Activated naive CD8-positive, alpha-beta T cell treated with anti-CD3 and anti-CD28 coated beads, Interleukin-2, amount 50 U/mL, for 24 hours (primary cell): Measurements from ENCODE around the gene RUSC2.
A peak's percentile ranks its signal among the peaks of the same experiment; 100 is the strongest.
"Not testable (repeated sequence)": the region's sequence is repeated elsewhere in the genome, so short reads cannot be mapped to it uniquely, and the experiment has no call there.

ENCODE experiments used
- ATAC-seq: fragments of 150-1000 bp; cut with Tn5 transposase; one replicate; pipeline ENCODE4 v1.10.0; 2021
- DNase-seq: peaks from one replicate; pipeline ENCODE4 v3.0.0; 2021
- H3K27ac Mint-ChIP-seq: one replicate; pipeline ENCODE4 v1.8.0; 2021; ENCODE audit warnings: mild to moderate bottlenecking, mixed read lengths
- H3K27me3 Mint-ChIP-seq: one replicate; pipeline ENCODE4 v1.8.0; 2021; ENCODE audit warnings: mixed read lengths
- H3K36me3 Mint-ChIP-seq: one replicate; pipeline ENCODE4 v1.8.0; 2021; ENCODE audit warnings: low read depth, mixed read lengths
- H3K4me1 Mint-ChIP-seq: one replicate; pipeline ENCODE4 v1.8.0; 2021; ENCODE audit warnings: mixed read lengths
- H3K4me3 Mint-ChIP-seq: one replicate; pipeline ENCODE4 v1.8.0; 2021; ENCODE audit warnings: mild to moderate bottlenecking, moderate library complexity, mixed read lengths
- H3K9me3 Mint-ChIP-seq: one replicate; pipeline ENCODE4 v1.8.0; 2021; ENCODE audit warnings: mixed read lengths

The RUSC2 gene, protein sequence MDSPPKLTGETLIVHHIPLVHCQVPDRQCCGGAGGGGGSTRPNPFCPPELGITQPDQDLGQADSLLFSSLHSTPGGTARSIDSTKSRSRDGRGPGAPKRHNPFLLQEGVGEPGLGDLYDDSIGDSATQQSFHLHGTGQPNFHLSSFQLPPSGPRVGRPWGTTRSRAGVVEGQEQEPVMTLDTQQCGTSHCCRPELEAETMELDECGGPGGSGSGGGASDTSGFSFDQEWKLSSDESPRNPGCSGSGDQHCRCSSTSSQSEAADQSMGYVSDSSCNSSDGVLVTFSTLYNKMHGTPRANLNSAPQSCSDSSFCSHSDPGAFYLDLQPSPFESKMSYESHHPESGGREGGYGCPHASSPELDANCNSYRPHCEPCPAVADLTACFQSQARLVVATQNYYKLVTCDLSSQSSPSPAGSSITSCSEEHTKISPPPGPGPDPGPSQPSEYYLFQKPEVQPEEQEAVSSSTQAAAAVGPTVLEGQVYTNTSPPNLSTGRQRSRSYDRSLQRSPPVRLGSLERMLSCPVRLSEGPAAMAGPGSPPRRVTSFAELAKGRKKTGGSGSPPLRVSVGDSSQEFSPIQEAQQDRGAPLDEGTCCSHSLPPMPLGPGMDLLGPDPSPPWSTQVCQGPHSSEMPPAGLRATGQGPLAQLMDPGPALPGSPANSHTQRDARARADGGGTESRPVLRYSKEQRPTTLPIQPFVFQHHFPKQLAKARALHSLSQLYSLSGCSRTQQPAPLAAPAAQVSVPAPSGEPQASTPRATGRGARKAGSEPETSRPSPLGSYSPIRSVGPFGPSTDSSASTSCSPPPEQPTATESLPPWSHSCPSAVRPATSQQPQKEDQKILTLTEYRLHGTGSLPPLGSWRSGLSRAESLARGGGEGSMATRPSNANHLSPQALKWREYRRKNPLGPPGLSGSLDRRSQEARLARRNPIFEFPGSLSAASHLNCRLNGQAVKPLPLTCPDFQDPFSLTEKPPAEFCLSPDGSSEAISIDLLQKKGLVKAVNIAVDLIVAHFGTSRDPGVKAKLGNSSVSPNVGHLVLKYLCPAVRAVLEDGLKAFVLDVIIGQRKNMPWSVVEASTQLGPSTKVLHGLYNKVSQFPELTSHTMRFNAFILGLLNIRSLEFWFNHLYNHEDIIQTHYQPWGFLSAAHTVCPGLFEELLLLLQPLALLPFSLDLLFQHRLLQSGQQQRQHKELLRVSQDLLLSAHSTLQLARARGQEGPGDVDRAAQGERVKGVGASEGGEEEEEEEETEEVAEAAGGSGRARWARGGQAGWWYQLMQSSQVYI (N-terminal part only)

GRCh38 chr9:35489313-35490154 is at the start of gene RUSC2:
RUSC2 (plus strand) TSS chr9:35490111; CDS start chr9:35546522, 56,411 bp downstream.
- Mint-ChIP-seq H3K4me3 (peak within 1 kb of the TSS; percentile 78), H3K4me1 (peaks cover 29% of the 10 kb centered on the region), H3K36me3 (peaks cover 3% of the 10 kb centered on the region), H3K27me3 (peaks cover 32% of the 10 kb centered on the region), H3K9me3 (peaks cover 7% of the 10 kb centered on the region), H3K27ac (peak within 1 kb of the TSS; percentile 59)
- ATAC-seq (peak; percentile 68), DNase-seq (peak; percentile 60)

- Mint-ChIP-seq H3K27me3 (peaks cover 23% of the 10 kb centered on the region), H3K36me3 (no peaks in the 10 kb centered on the region), H3K27ac (no peak overlapping the region), H3K4me1 (no peaks in the 10 kb centered on the region), H3K4me3 (no peak overlapping the region), H3K9me3 (no peaks in the 10 kb centered on the region)
- DNase-seq (no peak), ATAC-seq (no peak)
Measured at GRCh38 chr9:35446012-35446411, 43.9 kb upstream of the RUSC2 start.

DNA sequence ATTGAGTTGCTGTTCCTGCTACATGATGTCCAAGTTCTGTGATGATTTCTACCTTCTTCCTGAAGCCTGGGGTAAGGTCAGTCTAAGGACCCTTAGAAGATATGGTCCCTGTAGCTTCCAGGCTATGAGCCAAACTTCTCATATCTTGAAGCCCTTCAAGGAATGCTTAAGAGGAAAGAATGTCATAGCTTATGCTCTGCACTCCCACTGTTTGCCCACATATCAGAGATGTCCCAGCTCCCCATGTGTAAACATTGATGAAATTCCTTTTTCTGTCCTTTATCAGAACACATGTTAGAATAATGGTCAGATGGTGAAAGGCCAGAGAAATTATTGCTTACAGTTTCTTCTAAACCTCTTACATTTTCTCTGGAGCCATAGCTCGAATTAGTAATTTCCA is 41.4 kb upstream of the RUSC2 start:
- Mint-ChIP-seq H3K27me3 (peaks cover 33% of the 10 kb centered on the region), H3K36me3 (no peaks in the 10 kb centered on the region), H3K4me3 (no peak overlapping the region), H3K9me3 (no peaks in the 10 kb centered on the region), H3K27ac (no peak overlapping the region), H3K4me1 (no peaks in the 10 kb centered on the region)
- no peak for DNase-seq
- no peak for ATAC-seq

- DNase-seq (no peak), ATAC-seq (no peak)
- Mint-ChIP-seq H3K27ac (no peak overlapping the region), H3K4me1 (no peaks in the 10 kb centered on the region), H3K27me3 (peaks cover 25% of the 10 kb centered on the region), H3K36me3 (no peaks in the 10 kb centered on the region), H3K4me3 (no peak overlapping the region), H3K9me3 (peaks cover 6% of the 10 kb centered on the region)
Measured at GRCh38 chr9:35452481-35452880, 37.4 kb upstream of the RUSC2 start.

DNA sequence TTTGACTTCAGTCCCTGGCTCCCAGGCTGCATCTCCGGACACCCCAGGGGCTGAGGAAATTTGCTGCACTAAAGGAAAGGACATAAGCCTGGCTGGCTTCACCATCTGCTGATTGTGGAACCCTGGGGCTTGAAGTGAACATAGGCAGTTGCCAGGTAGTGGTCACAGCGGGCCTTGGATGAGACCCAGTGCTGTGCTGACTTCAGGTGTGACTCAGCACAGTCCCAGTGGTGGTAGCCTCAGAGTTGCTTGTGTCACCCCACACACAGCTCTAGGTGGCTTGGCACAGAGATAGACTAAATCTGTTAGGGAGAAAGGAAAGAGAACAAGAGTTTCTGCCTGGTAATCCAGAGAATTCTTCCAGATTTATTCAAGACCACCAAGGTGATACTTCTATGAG is 36.1 kb upstream of the RUSC2 start:
- Mint-ChIP-seq H3K27me3 (peaks cover 22% of the 10 kb centered on the region), H3K9me3 (peaks cover 6% of the 10 kb centered on the region)

GRCh38 chr9:35464141-35465025 is 25.5 kb upstream of the RUSC2 start:
- ATAC-seq: no peak
- Mint-ChIP-seq H3K27ac (no peak overlapping the region), H3K4me1 (no peaks in the 10 kb centered on the region), H3K9me3 (peaks cover 9% of the 10 kb centered on the region), H3K4me3 (no peak overlapping the region), H3K36me3 (peaks cover 5% of the 10 kb centered on the region), H3K27me3 (peaks cover 23% of the 10 kb centered on the region)
- DNase-seq: no peak

More for the DNA sequence above, 36.1 kb upstream of the RUSC2 start:
- no peak overlapping the region for H3K4me3 Mint-ChIP-seq
- DNase-seq (no peak), ATAC-seq (no peak)
- no peaks in the 10 kb centered on the region for H3K36me3 Mint-ChIP-seq
- no peaks in the 10 kb centered on the region for H3K4me1 Mint-ChIP-seq
- H3K27ac Mint-ChIP-seq: no peak overlapping the region

GRCh38 chr9:35470340-35470739 is 19.6 kb upstream of the RUSC2 start:
- no peaks in the 10 kb centered on the region for H3K9me3 Mint-ChIP-seq
- ATAC-seq (no peak), DNase-seq (no peak)
- H3K4me3 Mint-ChIP-seq: no peak overlapping the region
- H3K36me3 Mint-ChIP-seq: no peaks in the 10 kb centered on the region
- H3K27me3 Mint-ChIP-seq: peaks cover 26% of the 10 kb centered on the region
- H3K27ac Mint-ChIP-seq: no peak overlapping the region
- H3K4me1 Mint-ChIP-seq: no peaks in the 10 kb centered on the region

DNA sequence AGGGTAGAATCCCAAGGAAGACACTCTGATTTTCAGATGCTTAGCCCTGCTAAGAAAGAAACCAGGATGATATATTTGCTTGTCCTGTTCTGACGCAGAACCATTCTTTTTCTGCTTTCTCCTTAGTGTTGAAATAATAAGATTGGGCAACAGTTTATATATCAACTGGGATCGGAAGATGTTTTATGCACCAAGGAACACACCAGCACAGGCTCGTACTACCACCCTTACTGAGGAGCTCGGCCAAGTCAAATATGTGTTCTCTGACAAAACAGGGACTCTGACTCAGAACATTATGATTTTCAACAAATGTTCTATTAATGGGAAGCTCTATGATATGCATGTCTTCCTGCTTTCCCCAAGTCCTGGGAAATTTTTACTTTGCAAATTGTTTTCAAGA is 19.0 kb upstream of the RUSC2 start:
- ATAC-seq (no peak), DNase-seq (no peak)
- Mint-ChIP-seq H3K4me1 (no peaks in the 10 kb centered on the region), H3K27me3 (peaks cover 32% of the 10 kb centered on the region), H3K27ac (no peak overlapping the region), H3K36me3 (no peaks in the 10 kb centered on the region), H3K9me3 (no peaks in the 10 kb centered on the region), H3K4me3 (no peak overlapping the region)

- H3K4me3 Mint-ChIP-seq: no peak overlapping the region
- H3K27me3 Mint-ChIP-seq: peaks cover 29% of the 10 kb centered on the region
- no peaks in the 10 kb centered on the region for H3K4me1 Mint-ChIP-seq
- no peak overlapping the region for H3K27ac Mint-ChIP-seq
- H3K9me3 Mint-ChIP-seq: no peaks in the 10 kb centered on the region
- no peak for DNase-seq
- H3K36me3 Mint-ChIP-seq: no peaks in the 10 kb centered on the region
- ATAC-seq: no peak
Measured at GRCh38 chr9:35476596-35476995, 13.3 kb upstream of the RUSC2 start.

DNA sequence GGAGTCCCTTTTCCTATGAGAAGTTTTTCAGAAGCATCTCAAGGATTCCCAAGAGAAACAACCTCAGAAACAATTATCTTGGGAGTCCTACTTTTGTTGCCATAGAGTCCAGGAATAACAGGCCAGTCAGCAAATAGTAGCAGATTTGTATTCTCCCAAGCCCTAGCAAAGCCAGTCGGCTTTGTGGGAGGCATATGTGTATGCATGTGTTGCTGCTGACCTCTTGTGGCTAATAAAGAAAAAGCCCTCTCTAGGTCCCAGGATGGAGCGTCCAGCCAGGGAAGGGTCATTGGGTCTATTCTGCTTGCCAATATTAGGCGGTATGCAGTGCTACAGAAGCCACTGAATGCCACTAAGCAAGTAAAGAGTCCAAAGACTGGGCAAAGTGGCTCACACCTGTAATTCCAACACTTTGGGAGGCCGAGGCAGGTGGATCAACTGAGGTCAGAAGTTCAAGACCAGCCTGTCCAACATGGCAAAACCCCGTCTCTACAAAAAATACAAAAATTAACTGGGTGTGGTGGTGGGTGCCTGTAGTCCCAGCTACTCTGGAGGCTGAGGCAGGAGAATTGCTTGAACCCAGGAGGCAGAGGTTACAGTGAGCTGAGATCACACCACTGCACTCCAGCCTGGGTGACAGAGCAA is 12.6 kb upstream of the RUSC2 start:
- ATAC-seq (peak; percentile 77), DNase-seq (peak; percentile 12)
- not testable (repeated sequence) for H3K4me3 Mint-ChIP-seq, H3K9me3 Mint-ChIP-seq, H3K4me1 Mint-ChIP-seq, H3K27ac Mint-ChIP-seq, H3K36me3 Mint-ChIP-seq
- peaks cover 29% of the 10 kb centered on the region for H3K27me3 Mint-ChIP-seq

- no peaks in the 10 kb centered on the region for H3K9me3 Mint-ChIP-seq
- no peak overlapping the region for H3K27ac Mint-ChIP-seq
- H3K4me1 Mint-ChIP-seq: no peaks in the 10 kb centered on the region
- no peak for ATAC-seq
- peaks cover 26% of the 10 kb centered on the region for H3K27me3 Mint-ChIP-seq
- no peak overlapping the region for H3K4me3 Mint-ChIP-seq
- no peaks in the 10 kb centered on the region for H3K36me3 Mint-ChIP-seq
- no peak for DNase-seq
Measured at GRCh38 chr9:35478871-35479270, 11.0 kb upstream of the RUSC2 start.

DNA sequence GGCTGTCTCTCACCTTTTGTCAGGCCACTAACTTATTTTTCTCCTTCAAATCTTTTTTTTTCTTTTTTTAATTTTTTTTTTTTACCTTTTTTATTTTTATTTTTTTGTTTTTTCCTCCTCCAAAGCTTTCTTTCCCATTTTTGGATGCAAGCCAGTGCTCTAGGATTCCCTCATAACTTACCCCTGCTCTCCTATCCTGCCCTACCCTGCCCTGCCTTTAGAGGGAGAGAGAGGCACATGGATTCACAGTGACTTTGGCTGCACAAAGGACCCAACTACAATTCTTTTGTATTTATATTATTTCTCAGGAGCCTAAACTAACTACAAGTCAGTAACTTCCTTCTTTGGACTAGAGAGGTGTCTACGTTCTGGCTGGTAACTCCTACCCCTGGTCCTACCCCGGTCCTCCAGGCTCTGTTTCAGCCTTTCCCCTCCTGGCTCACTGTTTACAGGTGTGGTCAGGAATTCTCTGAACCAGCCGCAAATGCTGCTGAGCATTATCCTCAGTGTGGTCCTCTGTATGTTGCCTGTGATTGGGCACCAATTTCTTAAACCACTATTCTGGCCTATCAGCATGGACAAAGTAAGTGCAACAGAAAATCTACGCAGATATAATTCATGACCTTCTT is 8.4 kb upstream of the RUSC2 start:
- Mint-ChIP-seq H3K27me3 (peaks cover 11% of the 10 kb centered on the region), H3K4me3 (no peak overlapping the region), H3K4me1 (no peaks in the 10 kb centered on the region), H3K27ac (no peak overlapping the region), H3K36me3 (no peaks in the 10 kb centered on the region), H3K9me3 (no peaks in the 10 kb centered on the region)
- ATAC-seq (no peak), DNase-seq (no peak)
